ENCODE measurements around the gene STX3.

Gene STX3

DNA sequence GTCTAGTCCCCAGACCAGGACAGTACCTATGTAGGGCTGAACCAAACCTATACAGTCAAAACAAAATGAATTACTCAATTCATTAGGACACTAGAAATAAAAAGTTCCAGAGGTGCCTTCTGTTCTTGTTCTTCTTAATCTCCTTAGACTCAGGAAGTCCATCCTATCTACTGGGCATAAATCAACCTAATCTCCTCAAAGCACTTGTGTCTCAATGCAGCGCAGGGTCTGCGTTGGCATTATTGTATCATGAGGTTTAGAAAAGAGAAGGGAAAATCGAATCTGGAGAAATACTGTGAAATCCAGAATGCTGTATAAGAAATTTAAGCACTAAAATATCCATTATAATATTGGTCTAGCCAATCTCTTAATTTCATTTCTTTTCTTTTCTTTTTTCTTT lies 39.1 kb upstream of the STX3 start:
- TF ChIP-seq, protein P1, sequence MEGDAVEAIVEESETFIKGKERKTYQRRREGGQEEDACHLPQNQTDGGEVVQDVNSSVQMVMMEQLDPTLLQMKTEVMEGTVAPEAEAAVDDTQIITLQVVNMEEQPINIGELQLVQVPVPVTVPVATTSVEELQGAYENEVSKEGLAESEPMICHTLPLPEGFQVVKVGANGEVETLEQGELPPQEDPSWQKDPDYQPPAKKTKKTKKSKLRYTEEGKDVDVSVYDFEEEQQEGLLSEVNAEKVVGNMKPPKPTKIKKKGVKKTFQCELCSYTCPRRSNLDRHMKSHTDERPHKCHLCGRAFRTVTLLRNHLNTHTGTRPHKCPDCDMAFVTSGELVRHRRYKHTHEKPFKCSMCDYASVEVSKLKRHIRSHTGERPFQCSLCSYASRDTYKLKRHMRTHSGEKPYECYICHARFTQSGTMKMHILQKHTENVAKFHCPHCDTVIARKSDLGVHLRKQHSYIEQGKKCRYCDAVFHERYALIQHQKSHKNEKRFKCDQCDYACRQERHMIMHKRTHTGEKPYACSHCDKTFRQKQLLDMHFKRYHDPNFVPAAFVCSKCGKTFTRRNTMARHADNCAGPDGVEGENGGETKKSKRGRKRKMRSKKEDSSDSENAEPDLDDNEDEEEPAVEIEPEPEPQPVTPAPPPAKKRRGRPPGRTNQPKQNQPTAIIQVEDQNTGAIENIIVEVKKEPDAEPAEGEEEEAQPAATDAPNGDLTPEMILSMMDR (IDR thresholded peaks at IDR 0.05; ENCODE audit: control extremely low read depth, extremely low read depth, low read depth, missing control alignments), result no peak
- DNase-seq (ENCODE audit: extremely low spot score), result no peak
- ChIA-PET POLR2A (no interaction called here), CTCF (no interaction called here)

DNA sequence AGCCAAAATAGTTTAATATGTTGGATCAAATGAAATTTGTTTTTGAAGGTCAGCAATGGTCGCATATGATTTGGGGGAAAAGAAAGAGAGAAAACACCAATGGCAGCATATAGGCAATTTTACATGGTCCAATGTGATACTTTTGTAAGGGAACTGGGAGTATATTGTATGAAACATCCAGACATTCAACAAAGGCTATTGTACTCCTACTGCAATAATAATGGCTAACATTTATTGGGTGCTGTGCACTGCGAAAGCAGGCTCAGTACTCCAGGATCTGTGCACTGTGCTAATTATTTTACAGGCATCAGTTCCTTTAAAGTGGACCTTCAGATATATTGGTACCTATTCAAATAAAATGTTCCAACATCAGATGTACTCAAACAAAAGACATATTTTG lies 35.6 kb upstream of the STX3 start:
- POLR2A ChIA-PET, result no interaction called here
- TF ChIP-seq, protein P1 (IDR thresholded peaks at IDR 0.05; ENCODE audit: control extremely low read depth, extremely low read depth, low read depth, missing control alignments), result no peak
- no peak for DNase-seq (ENCODE audit: extremely low spot score)
- CTCF ChIA-PET, result no interaction called here

DNA sequence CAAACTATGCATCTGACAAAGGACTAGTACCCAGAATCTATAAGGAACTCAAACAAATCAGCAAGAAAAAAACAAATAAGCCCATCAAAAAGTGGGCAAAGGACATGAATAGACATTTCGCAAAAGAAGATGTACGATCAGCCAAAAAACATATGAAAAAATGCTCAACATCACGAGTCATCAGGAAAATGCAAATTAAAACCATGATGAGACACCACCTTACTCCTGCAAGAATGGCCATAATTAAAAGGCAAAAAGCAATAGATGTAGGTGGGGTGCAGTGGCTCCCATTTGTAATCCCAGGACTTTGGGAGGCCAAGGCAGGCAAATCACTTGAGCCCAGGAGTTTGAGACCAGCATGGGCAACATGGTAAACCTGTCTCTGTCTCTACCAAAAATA lies 31.1 kb upstream of the STX3 start:
- CTCF ChIA-PET, result no interaction called here
- POLR2A ChIA-PET, result no interaction called here
- DNase-seq (ENCODE audit: extremely low spot score), result no peak
- TF ChIP-seq, protein P1 (IDR thresholded peaks at IDR 0.05; ENCODE audit: control extremely low read depth, extremely low read depth, low read depth, missing control alignments), result no peak

GRCh38 chr11:59727426-59727825 lies 27.8 kb upstream of the STX3 start:
- TF ChIP-seq, protein P1 (IDR thresholded peaks at IDR 0.05; ENCODE audit: control extremely low read depth, extremely low read depth, low read depth, missing control alignments), result no peak
- ChIA-PET POLR2A (no interaction called here), CTCF (interaction anchor here (1.4 kb wide), 1 partner anchor 8 kb away, joined by 3 read pairs; no protein-coding TSS in a partner anchor)
- DNase-seq (ENCODE audit: extremely low spot score), result no peak

GRCh38 chr11:59728154-59728553 lies 27.0 kb upstream of the STX3 start:
- POLR2A ChIA-PET, result no interaction called here
- CTCF ChIA-PET, result interaction anchor here (1.4 kb wide), 1 partner anchor 8 kb away, joined by 3 read pairs; no protein-coding TSS in a partner anchor
- no peak for DNase-seq (ENCODE audit: extremely low spot score)
- TF ChIP-seq, protein P1 (IDR thresholded peaks at IDR 0.05; ENCODE audit: control extremely low read depth, extremely low read depth, low read depth, missing control alignments), result no peak

GRCh38 chr11:59728913-59729312 lies 26.3 kb upstream of the STX3 start:
- POLR2A ChIA-PET, result no interaction called here
- CTCF ChIA-PET, result no interaction called here
- DNase-seq (ENCODE audit: extremely low spot score), result no peak
- TF ChIP-seq, protein P1 (IDR thresholded peaks at IDR 0.05; ENCODE audit: control extremely low read depth, extremely low read depth, low read depth, missing control alignments), result no peak

- no peak for DNase-seq (ENCODE audit: extremely low spot score)
- TF ChIP-seq, protein P1 (IDR thresholded peaks at IDR 0.05; ENCODE audit: control extremely low read depth, extremely low read depth, low read depth, missing control alignments), result no peak
- CTCF ChIA-PET, result no interaction called here
- POLR2A ChIA-PET, result no interaction called here
These were observed 25.3 kb upstream of the STX3 start for GRCh38 chr11:59729834-59730233.

All from GM10248 (cell line).